ENCODE measurements around the gene MED13L. TPM values are rescaled to one million over a fixed set of nuclear protein-coding genes. Genes with fewer than 3 reads are reported as not detected.

Gene MED13L
- total RNA-seq, 4 donors from 2014 or later = 126 to 194 (median 154) TPM

DNA sequence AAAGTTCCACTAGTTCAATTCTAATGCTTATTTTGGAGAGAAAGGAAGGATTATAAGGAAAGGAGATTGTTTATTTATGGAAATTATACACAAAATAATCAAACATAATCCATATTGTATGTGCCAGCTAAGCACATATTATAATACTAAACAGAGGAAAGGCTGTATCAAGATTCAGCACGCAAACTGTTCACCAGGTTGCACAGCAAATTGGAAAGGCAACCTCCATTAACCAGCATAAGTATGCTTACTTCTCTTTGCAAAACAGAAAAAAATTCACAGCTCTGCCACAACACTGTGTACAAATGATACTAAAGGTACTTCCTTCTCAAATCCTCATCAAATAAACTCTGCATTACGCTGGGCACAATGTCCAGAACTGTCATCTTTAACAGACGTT, 146.3 kb downstream of the MED13L start:
- Histone ChIP-seq H3K4me3 (no peak overlapping the region), H3K4me1 (peaks cover 12 to 72% (median 38%) of the 10 kb centered on the region in 4 donors), H3K36me3 (no peaks in the 10 kb centered on the region), H3K27ac (no peak overlapping the region), H3K27me3 (no peaks in the 10 kb centered on the region), H3K9me3 (no peaks in the 10 kb centered on the region)
- intact Hi-C loops (cut with DNase I; ENCODE audit: low total_unique reads) (no loop called here), in situ Hi-C loops (cut with MboI; ENCODE audit: low pct_ligation_motif_present in 1 of 4, low pct_unique_long_range_greater_than_20kb in 1 of 4, low sequenced_read_pairs in 3 of 4) (no loop called here)
- no peak for TF ChIP-seq POLR2A (IDR thresholded peaks at IDR 0.05)
- TF ChIP-seq, protein P1, sequence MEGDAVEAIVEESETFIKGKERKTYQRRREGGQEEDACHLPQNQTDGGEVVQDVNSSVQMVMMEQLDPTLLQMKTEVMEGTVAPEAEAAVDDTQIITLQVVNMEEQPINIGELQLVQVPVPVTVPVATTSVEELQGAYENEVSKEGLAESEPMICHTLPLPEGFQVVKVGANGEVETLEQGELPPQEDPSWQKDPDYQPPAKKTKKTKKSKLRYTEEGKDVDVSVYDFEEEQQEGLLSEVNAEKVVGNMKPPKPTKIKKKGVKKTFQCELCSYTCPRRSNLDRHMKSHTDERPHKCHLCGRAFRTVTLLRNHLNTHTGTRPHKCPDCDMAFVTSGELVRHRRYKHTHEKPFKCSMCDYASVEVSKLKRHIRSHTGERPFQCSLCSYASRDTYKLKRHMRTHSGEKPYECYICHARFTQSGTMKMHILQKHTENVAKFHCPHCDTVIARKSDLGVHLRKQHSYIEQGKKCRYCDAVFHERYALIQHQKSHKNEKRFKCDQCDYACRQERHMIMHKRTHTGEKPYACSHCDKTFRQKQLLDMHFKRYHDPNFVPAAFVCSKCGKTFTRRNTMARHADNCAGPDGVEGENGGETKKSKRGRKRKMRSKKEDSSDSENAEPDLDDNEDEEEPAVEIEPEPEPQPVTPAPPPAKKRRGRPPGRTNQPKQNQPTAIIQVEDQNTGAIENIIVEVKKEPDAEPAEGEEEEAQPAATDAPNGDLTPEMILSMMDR (IDR thresholded peaks at IDR 0.05) = no peak
- TF ChIP-seq POLR2AphosphoS5 (IDR thresholded peaks at IDR 0.05) = no peak
- no peak for TF ChIP-seq EP300 (IDR thresholded peaks at IDR 0.05; ENCODE audit: low read depth)
- WGBS, 2 donors (ENCODE audit: low coverage in 1 of 2) = 66 to 88% methylated on average over 3 of the region's 3 CpGs
- no peak for DNase-seq

DNA sequence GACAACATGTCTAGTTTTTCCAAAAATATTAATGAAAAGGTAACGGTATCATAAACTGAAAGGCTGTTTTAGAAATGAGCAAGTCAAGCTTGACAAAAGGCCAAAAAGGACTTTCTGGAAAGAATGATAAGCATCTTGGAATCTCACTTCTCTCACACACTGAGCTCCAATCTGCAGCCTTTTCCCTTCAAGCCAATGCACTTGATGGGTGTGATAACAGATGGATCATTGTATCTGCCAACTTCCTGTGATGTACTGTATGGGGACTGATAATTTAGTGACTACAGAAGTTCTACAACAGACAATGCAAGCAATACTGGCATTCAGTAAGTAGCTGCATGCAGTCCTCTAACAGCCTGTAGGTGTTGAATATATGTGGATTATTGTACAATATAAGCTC, 147.1 kb downstream of the MED13L start:
- Histone ChIP-seq H3K36me3 (no peaks in the 10 kb centered on the region), H3K27me3 (no peaks in the 10 kb centered on the region), H3K9me3 (no peaks in the 10 kb centered on the region), H3K4me1 (peaks cover 12 to 72% (median 36%) of the 10 kb centered on the region in 4 donors), H3K4me3 (no peak overlapping the region), H3K27ac (no peak overlapping the region)
- 56 to 80% methylated on average over 1 of the region's 1 CpG for WGBS, 2 donors (ENCODE audit: low coverage in 1 of 2)
- DNase-seq = no peak
- intact Hi-C loops (cut with DNase I; ENCODE audit: low total_unique reads) = no loop called here
- in situ Hi-C loops (cut with MboI; ENCODE audit: low pct_ligation_motif_present in 1 of 4, low pct_unique_long_range_greater_than_20kb in 1 of 4, low sequenced_read_pairs in 3 of 4) = no loop called here
- no peak for TF ChIP-seq EP300 (IDR thresholded peaks at IDR 0.05; ENCODE audit: low read depth)
- no peak for TF ChIP-seq POLR2A (IDR thresholded peaks at IDR 0.05)
- TF ChIP-seq, protein P1 (IDR thresholded peaks at IDR 0.05) = no peak
- no peak for TF ChIP-seq POLR2AphosphoS5 (IDR thresholded peaks at IDR 0.05)

DNA sequence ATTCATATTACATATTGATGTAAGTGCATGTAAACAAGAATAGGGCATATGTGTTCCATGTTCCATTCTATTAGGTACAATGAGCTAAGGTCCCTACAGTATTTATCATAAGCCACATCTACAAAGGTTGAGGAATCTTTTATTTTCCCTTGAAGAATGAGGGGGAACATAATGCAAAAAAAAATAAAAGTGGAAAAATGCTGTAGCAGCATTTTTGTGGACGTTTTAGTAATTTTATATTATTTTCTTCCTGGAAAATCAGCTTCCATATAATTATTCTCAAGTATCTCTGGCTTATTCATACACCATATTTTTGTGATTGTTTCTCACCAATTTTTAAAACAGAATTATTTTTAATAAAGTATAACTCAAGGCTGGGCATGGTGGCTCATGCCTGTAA, 148.7 kb downstream of the MED13L start:
- Histone ChIP-seq H3K4me3 (no peak overlapping the region), H3K27ac (no peak overlapping the region), H3K36me3 (no peaks in the 10 kb centered on the region), H3K9me3 (no peaks in the 10 kb centered on the region), H3K27me3 (no peaks in the 10 kb centered on the region), H3K4me1 (peaks cover 12 to 76% (median 30%) of the 10 kb centered on the region in 4 donors)
- WGBS, 2 donors (ENCODE audit: low coverage in 1 of 2) = 31 to 79% methylated on average over 1 of the region's 1 CpG
- TF ChIP-seq, protein P1 (IDR thresholded peaks at IDR 0.05) = no peak
- no peak for TF ChIP-seq POLR2A (IDR thresholded peaks at IDR 0.05)
- TF ChIP-seq EP300 (IDR thresholded peaks at IDR 0.05; ENCODE audit: low read depth) = no peak
- no peak for TF ChIP-seq POLR2AphosphoS5 (IDR thresholded peaks at IDR 0.05)
- in situ Hi-C loops (cut with MboI; ENCODE audit: low pct_ligation_motif_present in 1 of 4, low pct_unique_long_range_greater_than_20kb in 1 of 4, low sequenced_read_pairs in 3 of 4) (no loop called here), intact Hi-C loops (cut with DNase I; ENCODE audit: low total_unique reads) (no loop called here)
- no peak for DNase-seq

DNA sequence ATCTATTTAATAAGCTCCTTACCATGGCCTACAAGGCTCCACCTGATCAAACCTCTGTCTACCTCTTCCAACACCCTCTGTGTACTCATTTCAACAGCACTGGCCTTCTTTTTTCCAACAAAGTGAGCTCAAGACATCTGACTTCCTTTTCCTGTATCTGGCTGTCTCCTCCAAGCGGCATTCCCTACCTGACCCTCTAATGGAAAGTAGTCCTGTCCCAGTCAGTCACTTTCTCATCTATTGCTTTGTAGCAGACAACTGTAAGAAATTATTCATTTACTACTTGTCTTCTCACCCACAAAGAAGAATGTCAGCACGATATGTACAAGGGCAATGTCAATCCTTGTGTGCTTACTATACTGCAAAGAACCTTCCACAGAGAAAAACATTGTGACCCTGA, 149.6 kb downstream of the MED13L start:
- DNase-seq = no peak
- no peak for TF ChIP-seq EP300 (IDR thresholded peaks at IDR 0.05; ENCODE audit: low read depth)
- no peak for TF ChIP-seq POLR2A (IDR thresholded peaks at IDR 0.05)
- no peak for TF ChIP-seq POLR2AphosphoS5 (IDR thresholded peaks at IDR 0.05)
- TF ChIP-seq, protein P1 (IDR thresholded peaks at IDR 0.05) = no peak
- WGBS, 2 donors (ENCODE audit: low coverage in 1 of 2) = 75 to 95% methylated on average over 2 of the region's 2 CpGs
- Histone ChIP-seq H3K4me3 (no peak overlapping the region), H3K4me1 (peaks cover 17 to 77% (median 31%) of the 10 kb centered on the region in 4 donors), H3K27me3 (no peaks in the 10 kb centered on the region), H3K9me3 (no peaks in the 10 kb centered on the region), H3K36me3 (no peaks in the 10 kb centered on the region), H3K27ac (no peak overlapping the region)
- intact Hi-C loops (cut with DNase I; ENCODE audit: low total_unique reads) = no loop called here
- in situ Hi-C loops (cut with MboI; ENCODE audit: low pct_ligation_motif_present in 1 of 4, low pct_unique_long_range_greater_than_20kb in 1 of 4, low sequenced_read_pairs in 3 of 4) = no loop called here

Measured in transverse colon (tissue), 4 donors.